ENCODE data around the gene NFIA.

The NFIA gene

GRCh38 chr1:61301824-61302657 is 219.7 kb downstream of the NFIA start:
- no peaks in the 10 kb centered on the region for H3K27me3 ChIP-seq
- no peak for TF ChIP-seq CTCF (IDR thresholded peaks at IDR 0.05; ENCODE audit: low read depth, low read length)
- DNase-seq = no peak
- no peaks in the 10 kb centered on the region for H3K36me3 ChIP-seq
- H3K9me3 ChIP-seq = no peaks in the 10 kb centered on the region
- H3K4me1 ChIP-seq = no peaks in the 10 kb centered on the region
- no peak overlapping the region for H3K4me3 ChIP-seq (ENCODE audit: low read depth, low read length)

GRCh38 chr1:61307422-61308142 is 225.2 kb downstream of the NFIA start:
- no peak for DNase-seq
- H3K4me1 ChIP-seq = no peaks in the 10 kb centered on the region
- H3K9me3 ChIP-seq = no peaks in the 10 kb centered on the region
- no peak overlapping the region for H3K4me3 ChIP-seq (ENCODE audit: low read depth, low read length)
- H3K27me3 ChIP-seq = no peaks in the 10 kb centered on the region
- H3K36me3 ChIP-seq = no peaks in the 10 kb centered on the region
- TF ChIP-seq CTCF (IDR thresholded peaks at IDR 0.05; ENCODE audit: low read depth, low read length) = no peak

GRCh38 chr1:61310057-61310456 is 227.7 kb downstream of the NFIA start:
- no peaks in the 10 kb centered on the region for H3K27me3 ChIP-seq
- DNase-seq = no peak
- H3K9me3 ChIP-seq = no peaks in the 10 kb centered on the region
- no peaks in the 10 kb centered on the region for H3K4me1 ChIP-seq
- no peak overlapping the region for H3K4me3 ChIP-seq (ENCODE audit: low read depth, low read length)
- no peak for TF ChIP-seq CTCF (IDR thresholded peaks at IDR 0.05; ENCODE audit: low read depth, low read length)
- H3K36me3 ChIP-seq = no peaks in the 10 kb centered on the region

- no peaks in the 10 kb centered on the region for H3K9me3 ChIP-seq
- H3K4me3 ChIP-seq (ENCODE audit: low read depth, low read length) = no peak overlapping the region
- no peaks in the 10 kb centered on the region for H3K27me3 ChIP-seq
- H3K36me3 ChIP-seq = no peaks in the 10 kb centered on the region
- TF ChIP-seq CTCF (IDR thresholded peaks at IDR 0.05; ENCODE audit: low read depth, low read length) = no peak
- no peaks in the 10 kb centered on the region for H3K4me1 ChIP-seq
- no peak for DNase-seq
Observed at GRCh38 chr1:61310538-61310937, 228.2 kb downstream of the NFIA start.

- DNase-seq = no peak
- no peaks in the 10 kb centered on the region; the same call in 1 of the 2 replicates for H3K4me1 ChIP-seq
- no peaks in the 10 kb centered on the region for H3K9me3 ChIP-seq
- H3K27me3 ChIP-seq = no peaks in the 10 kb centered on the region
- H3K4me3 ChIP-seq (ENCODE audit: low read depth, low read length) = no peak overlapping the region
- H3K36me3 ChIP-seq = no peaks in the 10 kb centered on the region
- no peak for TF ChIP-seq CTCF (IDR thresholded peaks at IDR 0.05; ENCODE audit: low read depth, low read length)
Observed at GRCh38 chr1:61313906-61314422, 231.6 kb downstream of the NFIA start.
